ENCODE measurements around the gene C19orf38. TPM values are rescaled to one million over a fixed set of nuclear protein-coding genes. Genes with fewer than 3 reads are reported as not detected.

Gene C19orf38
- polyA plus RNA-seq, 1 donor from 2014 or later = not detected

DNA sequence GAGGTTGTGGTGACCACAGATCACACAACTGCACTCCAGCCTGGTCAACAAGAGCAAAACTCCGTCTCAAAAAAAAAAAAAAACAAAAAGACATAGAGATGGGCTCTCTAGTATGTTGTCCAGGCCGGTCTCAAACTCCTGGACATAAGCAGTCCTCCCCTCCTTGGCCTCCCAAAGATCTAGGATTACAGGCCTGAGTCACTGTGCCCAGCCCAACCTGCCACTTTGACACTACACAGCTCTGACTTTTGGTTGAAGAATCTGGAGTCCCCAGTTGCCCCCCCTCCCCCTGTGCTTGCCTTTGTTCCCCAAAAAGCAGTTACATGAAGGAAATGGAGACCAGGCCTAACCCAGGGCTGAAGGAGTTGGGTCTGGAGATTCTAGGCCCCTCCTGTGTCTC, 36.1 kb downstream of the C19orf38 start:
- H3K27ac ChIP-seq (ENCODE audit: low read length) = no peak overlapping the region
- no peaks in the 10 kb centered on the region for H3K9me3 ChIP-seq (ENCODE audit: low read length)
- H3K9me2 ChIP-seq (ENCODE audit: insufficient read depth, low read length) = no peaks in the 10 kb centered on the region
- TF ChIP-seq MXI1 (conservative IDR thresholded peaks at IDR 0.05; ENCODE audit: poor library complexity, severe bottlenecking) (no peak), SMC3 (conservative IDR thresholded peaks at IDR 0.05; ENCODE audit: poor library complexity) (no peak), POLR2AphosphoS5 (IDR thresholded peaks at IDR 0.05) (no peak), TAF1 (IDR thresholded peaks at IDR 0.05; ENCODE audit: low read depth) (no peak), EP300 (conservative IDR thresholded peaks at IDR 0.05; ENCODE audit: poor library complexity, severe bottlenecking) (no peak), EZH2 (IDR thresholded peaks at IDR 0.05; ENCODE audit: borderline replicate concordance, insufficient read depth, low read length, poor library complexity, severe bottlenecking) (no peak), RAD21 (conservative IDR thresholded peaks at IDR 0.05) (no peak)
- TF ChIP-seq, protein P1, sequence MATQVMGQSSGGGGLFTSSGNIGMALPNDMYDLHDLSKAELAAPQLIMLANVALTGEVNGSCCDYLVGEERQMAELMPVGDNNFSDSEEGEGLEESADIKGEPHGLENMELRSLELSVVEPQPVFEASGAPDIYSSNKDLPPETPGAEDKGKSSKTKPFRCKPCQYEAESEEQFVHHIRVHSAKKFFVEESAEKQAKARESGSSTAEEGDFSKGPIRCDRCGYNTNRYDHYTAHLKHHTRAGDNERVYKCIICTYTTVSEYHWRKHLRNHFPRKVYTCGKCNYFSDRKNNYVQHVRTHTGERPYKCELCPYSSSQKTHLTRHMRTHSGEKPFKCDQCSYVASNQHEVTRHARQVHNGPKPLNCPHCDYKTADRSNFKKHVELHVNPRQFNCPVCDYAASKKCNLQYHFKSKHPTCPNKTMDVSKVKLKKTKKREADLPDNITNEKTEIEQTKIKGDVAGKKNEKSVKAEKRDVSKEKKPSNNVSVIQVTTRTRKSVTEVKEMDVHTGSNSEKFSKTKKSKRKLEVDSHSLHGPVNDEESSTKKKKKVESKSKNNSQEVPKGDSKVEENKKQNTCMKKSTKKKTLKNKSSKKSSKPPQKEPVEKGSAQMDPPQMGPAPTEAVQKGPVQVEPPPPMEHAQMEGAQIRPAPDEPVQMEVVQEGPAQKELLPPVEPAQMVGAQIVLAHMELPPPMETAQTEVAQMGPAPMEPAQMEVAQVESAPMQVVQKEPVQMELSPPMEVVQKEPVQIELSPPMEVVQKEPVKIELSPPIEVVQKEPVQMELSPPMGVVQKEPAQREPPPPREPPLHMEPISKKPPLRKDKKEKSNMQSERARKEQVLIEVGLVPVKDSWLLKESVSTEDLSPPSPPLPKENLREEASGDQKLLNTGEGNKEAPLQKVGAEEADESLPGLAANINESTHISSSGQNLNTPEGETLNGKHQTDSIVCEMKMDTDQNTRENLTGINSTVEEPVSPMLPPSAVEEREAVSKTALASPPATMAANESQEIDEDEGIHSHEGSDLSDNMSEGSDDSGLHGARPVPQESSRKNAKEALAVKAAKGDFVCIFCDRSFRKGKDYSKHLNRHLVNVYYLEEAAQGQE (IDR thresholded peaks at IDR 0.05; ENCODE audit: borderline replicate concordance) = no peak
- TF ChIP-seq, protein P2, sequence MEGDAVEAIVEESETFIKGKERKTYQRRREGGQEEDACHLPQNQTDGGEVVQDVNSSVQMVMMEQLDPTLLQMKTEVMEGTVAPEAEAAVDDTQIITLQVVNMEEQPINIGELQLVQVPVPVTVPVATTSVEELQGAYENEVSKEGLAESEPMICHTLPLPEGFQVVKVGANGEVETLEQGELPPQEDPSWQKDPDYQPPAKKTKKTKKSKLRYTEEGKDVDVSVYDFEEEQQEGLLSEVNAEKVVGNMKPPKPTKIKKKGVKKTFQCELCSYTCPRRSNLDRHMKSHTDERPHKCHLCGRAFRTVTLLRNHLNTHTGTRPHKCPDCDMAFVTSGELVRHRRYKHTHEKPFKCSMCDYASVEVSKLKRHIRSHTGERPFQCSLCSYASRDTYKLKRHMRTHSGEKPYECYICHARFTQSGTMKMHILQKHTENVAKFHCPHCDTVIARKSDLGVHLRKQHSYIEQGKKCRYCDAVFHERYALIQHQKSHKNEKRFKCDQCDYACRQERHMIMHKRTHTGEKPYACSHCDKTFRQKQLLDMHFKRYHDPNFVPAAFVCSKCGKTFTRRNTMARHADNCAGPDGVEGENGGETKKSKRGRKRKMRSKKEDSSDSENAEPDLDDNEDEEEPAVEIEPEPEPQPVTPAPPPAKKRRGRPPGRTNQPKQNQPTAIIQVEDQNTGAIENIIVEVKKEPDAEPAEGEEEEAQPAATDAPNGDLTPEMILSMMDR (IDR thresholded peaks at IDR 0.05; ENCODE audit: poor library complexity, severe bottlenecking) = no peak
- no peaks in the 10 kb centered on the region for H3K36me3 ChIP-seq (ENCODE audit: insufficient read depth, low read length)
- H3K79me2 ChIP-seq (replicated peaks; ENCODE audit: insufficient read depth, low read length) = peaks cover 44% of the 10 kb centered on the region
- no peak overlapping the region for H3K4me2 ChIP-seq (ENCODE audit: low read length)
- H3F3A ChIP-seq (ENCODE audit: insufficient read depth, low read length, poor library complexity, severe bottlenecking) = peaks cover 4% of the 10 kb centered on the region
- no peak overlapping the region for H3K9ac ChIP-seq (ENCODE audit: low read length)
- no peaks in the 10 kb centered on the region for H3K27me3 ChIP-seq (ENCODE audit: insufficient read depth, low read depth, low read length)
- no peak overlapping the region for H3K4me3 ChIP-seq (ENCODE audit: low read length)
- no peaks in the 10 kb centered on the region for H4K20me1 ChIP-seq (ENCODE audit: insufficient read depth)
- H2AFZ ChIP-seq (ENCODE audit: low read depth, low read length) = no peak overlapping the region

DNA sequence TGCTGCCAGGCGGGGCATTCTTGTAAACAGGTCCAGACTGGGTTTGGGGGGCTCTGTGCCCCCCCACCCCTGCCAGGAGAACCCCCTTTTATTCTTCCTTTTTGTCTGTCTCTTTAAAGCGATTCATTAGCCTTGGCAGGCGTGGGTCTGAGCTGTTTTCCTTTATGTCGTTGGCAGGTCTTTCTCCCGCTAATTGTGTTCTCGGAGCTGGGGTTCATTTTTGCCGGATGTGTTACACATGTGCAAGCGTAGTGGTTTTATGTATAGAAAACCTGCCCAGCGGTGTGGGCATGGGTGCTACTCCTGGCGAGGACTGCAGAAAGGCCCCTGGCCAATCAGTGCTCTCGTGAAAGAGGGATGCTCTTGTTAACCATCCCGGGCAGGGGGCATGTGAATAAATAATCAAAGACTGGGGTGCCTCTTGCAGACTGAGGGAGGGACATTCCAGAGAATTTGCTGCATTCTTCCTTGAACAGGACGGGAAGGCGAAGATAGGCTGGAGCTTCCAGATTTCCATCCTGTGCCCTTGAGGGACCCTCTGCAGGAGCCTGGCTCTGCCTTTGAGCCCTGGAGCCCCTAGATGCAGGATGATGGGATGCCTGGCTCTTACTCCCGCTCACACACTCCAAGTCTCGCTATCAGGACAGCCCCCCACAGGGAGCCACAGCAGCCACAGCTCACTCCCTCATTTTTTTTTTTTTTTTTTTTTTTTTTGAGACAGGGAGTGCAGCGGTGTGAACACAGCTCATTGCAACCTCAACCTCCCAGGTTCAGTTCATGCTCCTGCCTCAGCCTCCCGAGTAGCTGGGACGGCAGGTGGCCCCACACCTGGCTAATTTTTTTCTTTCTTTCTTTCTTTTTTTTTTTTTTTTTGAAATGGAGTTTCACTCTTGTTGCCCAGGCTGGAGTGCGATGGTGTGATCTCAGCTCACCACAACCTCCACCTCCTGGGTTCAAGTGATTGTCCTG, 37.3 kb downstream of the C19orf38 start:
- no peaks in the 10 kb centered on the region for H3K9me3 ChIP-seq (ENCODE audit: low read length)
- H3K9ac ChIP-seq (ENCODE audit: low read length) = peak overlapping the region; percentile 41
- no peaks in the 10 kb centered on the region for H4K20me1 ChIP-seq (ENCODE audit: insufficient read depth)
- no peak overlapping the region for H2AFZ ChIP-seq (ENCODE audit: low read depth, low read length)
- H3K4me2 ChIP-seq (ENCODE audit: low read length) = no peak overlapping the region
- peaks cover 4% of the 10 kb centered on the region for H3F3A ChIP-seq (ENCODE audit: insufficient read depth, low read length, poor library complexity, severe bottlenecking)
- TF ChIP-seq EP300 (conservative IDR thresholded peaks at IDR 0.05; ENCODE audit: poor library complexity, severe bottlenecking) (no peak), SMC3 (conservative IDR thresholded peaks at IDR 0.05; ENCODE audit: poor library complexity) (no peak), EZH2 (IDR thresholded peaks at IDR 0.05; ENCODE audit: borderline replicate concordance, insufficient read depth, low read length, poor library complexity, severe bottlenecking) (no peak), TAF1 (IDR thresholded peaks at IDR 0.05; ENCODE audit: low read depth) (no peak), RAD21 (conservative IDR thresholded peaks at IDR 0.05) (no peak), MXI1 (conservative IDR thresholded peaks at IDR 0.05; ENCODE audit: poor library complexity, severe bottlenecking) (no peak), POLR2AphosphoS5 (IDR thresholded peaks at IDR 0.05) (no peak)
- TF ChIP-seq, protein P1 (IDR thresholded peaks at IDR 0.05; ENCODE audit: borderline replicate concordance) = no peak
- TF ChIP-seq, protein P2 (IDR thresholded peaks at IDR 0.05; ENCODE audit: poor library complexity, severe bottlenecking) = no peak
- no peaks in the 10 kb centered on the region for H3K27me3 ChIP-seq (ENCODE audit: insufficient read depth, low read depth, low read length)
- H3K27ac ChIP-seq (ENCODE audit: low read length) = peak overlapping the region; percentile 66
- H3K4me3 ChIP-seq (ENCODE audit: low read length) = no peak overlapping the region
- peaks cover 40% of the 10 kb centered on the region for H3K79me2 ChIP-seq (replicated peaks; ENCODE audit: insufficient read depth, low read length)
- no peaks in the 10 kb centered on the region for H3K36me3 ChIP-seq (ENCODE audit: insufficient read depth, low read length)
- H3K9me2 ChIP-seq (ENCODE audit: insufficient read depth, low read length) = no peaks in the 10 kb centered on the region

Data from neural cell (in vitro differentiated cells).